ENCODE measurements around the gene DBH.

DNA sequence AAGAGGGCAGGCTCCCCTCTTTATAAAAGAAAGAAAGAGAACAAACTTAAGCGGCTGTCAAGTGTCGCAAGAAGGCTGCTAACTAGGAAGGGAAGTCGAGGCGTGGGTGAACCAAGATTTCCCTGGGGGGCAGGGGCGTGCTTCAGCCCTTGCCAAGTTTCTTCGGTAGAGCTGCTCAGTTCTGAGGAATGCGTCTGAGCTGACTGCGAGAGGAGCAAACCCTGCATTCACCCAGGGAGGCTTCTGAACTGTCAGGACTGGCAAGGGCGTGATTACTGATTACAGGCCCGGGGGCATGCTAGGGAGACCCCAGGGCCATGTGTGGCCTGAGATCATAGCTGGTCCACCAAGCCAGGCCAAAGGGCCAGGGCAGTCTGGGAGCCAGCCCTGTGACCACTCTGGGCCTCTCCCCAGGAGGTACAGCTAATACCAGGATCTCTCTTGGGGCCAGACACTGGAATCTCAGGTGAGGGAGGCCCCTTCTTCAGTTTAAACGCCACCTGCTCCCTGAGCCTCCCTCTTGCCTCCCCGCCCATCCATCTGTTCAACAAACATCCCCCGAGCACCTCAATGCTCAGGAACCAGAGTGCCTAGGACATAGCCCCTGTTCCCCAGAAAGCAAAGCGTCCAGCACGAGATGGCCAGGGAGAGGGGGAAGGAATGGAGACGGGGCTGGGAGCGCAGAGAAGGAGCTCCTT is 71.1 kb downstream of the DBH start:
- TF ChIP-seq, protein P1, sequence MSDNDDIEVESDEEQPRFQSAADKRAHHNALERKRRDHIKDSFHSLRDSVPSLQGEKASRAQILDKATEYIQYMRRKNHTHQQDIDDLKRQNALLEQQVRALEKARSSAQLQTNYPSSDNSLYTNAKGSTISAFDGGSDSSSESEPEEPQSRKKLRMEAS (IDR thresholded peaks at IDR 0.05; ENCODE audit: low read depth, low read length), result no peak
- TF ChIP-seq, protein P2, sequence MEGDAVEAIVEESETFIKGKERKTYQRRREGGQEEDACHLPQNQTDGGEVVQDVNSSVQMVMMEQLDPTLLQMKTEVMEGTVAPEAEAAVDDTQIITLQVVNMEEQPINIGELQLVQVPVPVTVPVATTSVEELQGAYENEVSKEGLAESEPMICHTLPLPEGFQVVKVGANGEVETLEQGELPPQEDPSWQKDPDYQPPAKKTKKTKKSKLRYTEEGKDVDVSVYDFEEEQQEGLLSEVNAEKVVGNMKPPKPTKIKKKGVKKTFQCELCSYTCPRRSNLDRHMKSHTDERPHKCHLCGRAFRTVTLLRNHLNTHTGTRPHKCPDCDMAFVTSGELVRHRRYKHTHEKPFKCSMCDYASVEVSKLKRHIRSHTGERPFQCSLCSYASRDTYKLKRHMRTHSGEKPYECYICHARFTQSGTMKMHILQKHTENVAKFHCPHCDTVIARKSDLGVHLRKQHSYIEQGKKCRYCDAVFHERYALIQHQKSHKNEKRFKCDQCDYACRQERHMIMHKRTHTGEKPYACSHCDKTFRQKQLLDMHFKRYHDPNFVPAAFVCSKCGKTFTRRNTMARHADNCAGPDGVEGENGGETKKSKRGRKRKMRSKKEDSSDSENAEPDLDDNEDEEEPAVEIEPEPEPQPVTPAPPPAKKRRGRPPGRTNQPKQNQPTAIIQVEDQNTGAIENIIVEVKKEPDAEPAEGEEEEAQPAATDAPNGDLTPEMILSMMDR (IDR thresholded peaks at IDR 0.05 in 2 of 3, conservative IDR thresholded peaks at IDR 0.05 in 1 of 3; ENCODE audit: control insufficient read depth in 2 of 3, extremely low read depth in 1 of 3, insufficient read depth in 1 of 3, low read depth in 3 of 3, low read length in 3 of 3), result no peak
- TF ChIP-seq SIX5 (IDR thresholded peaks at IDR 0.05; ENCODE audit: low read depth, low read length, severe bottlenecking) (no peak), YY1 (IDR thresholded peaks at IDR 0.05; ENCODE audit: low read depth, low read length) (no peak)
